Dendritic cell treated with granulocyte-macrophage colony-stimulating factor and Interleukin-4, amounts not matched to agents 40 ng/mL and 50 ng/mL, for 4 days (primary cell): ENCODE data around the gene CFAP74.

Experiments
- H3K27ac Mint-ChIP-seq: one replicate; pipeline ENCODE4 v1.8.0; 2022; ENCODE audit warnings: mild to moderate bottlenecking, mixed read lengths
- H3K27me3 Mint-ChIP-seq: one replicate; pipeline ENCODE4 v1.8.0; 2022; ENCODE audit warnings: mild to moderate bottlenecking, mixed read lengths
- H3K36me3 Mint-ChIP-seq: one replicate; pipeline ENCODE4 v1.8.0; 2022; ENCODE audit warnings: low read depth, mixed read lengths
- H3K4me1 Mint-ChIP-seq: one replicate; pipeline ENCODE4 v1.8.0; 2022; ENCODE audit warnings: low read depth, mixed read lengths
- H3K4me3 Mint-ChIP-seq: one replicate; pipeline ENCODE4 v1.8.0; 2022; ENCODE audit warnings: mild to moderate bottlenecking, moderate library complexity, mixed read lengths
- H3K9me3 Mint-ChIP-seq: one replicate; pipeline ENCODE4 v1.8.0; 2022; ENCODE audit warnings: mixed read lengths
- intact Hi-C: fragments of 100-400 bp; cut with micrococcal nuclease; formaldehyde crosslinking; loops from one replicate; pipeline ENCODE4 v1.15.0; 2022

CFAP74 gene

DNA sequence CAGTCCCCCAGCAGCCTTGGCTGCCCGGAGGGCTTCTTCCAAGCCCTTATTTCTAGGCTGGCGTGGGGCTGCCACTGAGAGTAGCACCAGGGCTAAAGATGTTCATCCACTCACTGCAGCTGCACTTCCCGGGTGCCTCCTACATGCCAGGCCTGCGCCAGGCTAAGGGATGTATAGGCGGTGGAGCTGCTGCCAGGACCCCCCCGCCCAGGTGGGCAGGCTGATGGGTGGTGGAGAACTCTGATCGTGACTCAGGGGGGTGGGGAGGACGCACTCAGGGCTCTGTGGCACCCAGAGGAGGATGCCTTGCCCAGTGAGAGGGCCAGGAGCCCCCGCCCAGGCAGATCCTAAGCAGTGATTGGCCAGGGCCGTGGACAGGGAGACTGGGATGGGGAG is 34.1 kb downstream of the CFAP74 start:
- Mint-ChIP-seq H3K9me3 (no peaks in the 10 kb centered on the region), H3K36me3 (no peaks in the 10 kb centered on the region), H3K4me3 (no peak overlapping the region), H3K27me3 (peaks cover 39% of the 10 kb centered on the region), H3K4me1 (peaks cover 26% of the 10 kb centered on the region), H3K27ac (no peak overlapping the region)
- intact Hi-C loops, result loop anchor here (10.0 kb wide), 1 partner anchor 45 kb away; the partner anchor contains the start of gene GABRD

DNA sequence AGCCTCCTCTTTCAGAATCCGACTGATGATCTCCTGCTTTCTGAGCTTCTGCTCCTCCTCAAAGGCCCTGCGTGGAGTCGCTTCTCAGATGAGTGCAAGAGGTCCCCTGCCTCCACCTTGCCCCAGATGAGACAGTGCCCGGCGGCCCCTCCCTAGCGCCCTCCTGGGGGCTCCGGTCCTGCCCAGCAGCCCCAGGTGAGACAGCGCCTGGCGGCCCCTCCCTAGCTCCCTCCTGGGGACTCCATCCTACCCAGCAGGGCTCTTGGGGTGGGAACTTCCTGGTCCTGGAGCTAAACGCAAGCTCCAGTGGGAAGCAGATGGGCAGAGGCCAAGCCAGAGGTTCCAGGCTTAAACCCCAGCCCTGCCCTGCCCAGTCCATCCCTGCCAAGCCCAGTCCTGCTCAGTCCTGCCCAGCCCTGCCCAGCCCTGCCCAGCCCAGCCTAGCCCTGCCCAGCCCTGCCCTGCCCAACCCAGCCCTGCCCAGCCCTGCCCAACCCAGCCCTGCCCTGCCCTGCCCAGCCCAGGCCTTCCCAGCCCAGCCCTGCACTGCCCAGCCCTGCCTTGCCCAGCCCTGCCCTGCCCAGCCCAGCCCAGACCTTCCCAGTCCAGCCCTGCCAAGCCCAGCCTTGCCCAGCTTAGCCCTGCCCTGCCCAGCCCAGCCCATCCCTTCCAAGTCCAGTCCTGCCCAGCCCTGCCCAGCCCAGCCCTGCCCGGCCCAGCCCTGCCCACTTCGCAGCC is 34.6 kb downstream of the CFAP74 start:
- Mint-ChIP-seq H3K9me3 (no peaks in the 10 kb centered on the region), H3K4me1 (peaks cover 26% of the 10 kb centered on the region), H3K36me3 (no peaks in the 10 kb centered on the region), H3K4me3 (no peak overlapping the region), H3K27me3 (peaks cover 36% of the 10 kb centered on the region), H3K27ac (no peak overlapping the region)
- intact Hi-C loops, result loop anchor here (10.0 kb wide), 1 partner anchor 46 kb away; the partner anchor contains the start of gene GABRD

DNA sequence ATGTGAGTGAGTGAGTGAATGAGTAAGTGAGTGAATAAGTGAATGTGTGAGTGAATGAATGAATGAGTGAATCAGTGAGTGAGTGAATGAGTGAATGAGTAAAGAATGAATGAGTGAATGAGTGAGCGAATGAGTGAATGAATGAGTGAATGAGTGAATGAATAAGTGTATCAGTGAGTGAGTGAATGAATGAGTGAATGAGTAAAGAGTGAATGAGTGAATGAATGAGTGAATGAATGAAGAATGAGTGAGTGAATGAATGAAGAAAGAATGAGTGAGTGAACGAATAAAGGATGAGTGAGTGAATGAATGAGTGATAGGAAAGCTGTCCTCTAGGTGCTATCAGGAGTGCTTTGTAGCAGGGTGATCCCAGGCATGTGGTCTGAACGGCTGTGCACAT is 35.7 kb downstream of the CFAP74 start:
- no peaks in the 10 kb centered on the region for H3K36me3 Mint-ChIP-seq
- no peak overlapping the region for H3K27ac Mint-ChIP-seq

DNA sequence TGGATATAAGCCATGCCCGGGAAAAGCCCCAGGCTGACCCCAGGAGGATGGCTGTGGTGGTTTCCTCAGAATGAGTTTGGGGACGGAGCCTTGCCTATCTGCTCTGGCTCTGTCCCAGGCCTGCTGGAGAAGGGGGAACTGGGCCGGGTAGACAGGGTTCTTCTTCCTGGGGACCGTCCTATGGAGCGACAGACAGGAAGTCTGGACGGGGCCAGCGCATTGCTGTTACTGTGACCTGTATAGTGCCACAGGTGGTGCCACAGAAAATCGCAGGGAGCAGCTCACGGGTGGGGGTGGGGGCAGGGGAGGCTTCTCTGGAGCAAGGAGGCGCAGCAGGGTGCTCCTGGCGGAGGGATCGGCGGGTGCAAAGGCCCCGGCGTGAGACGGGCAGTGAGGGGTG is 36.4 kb downstream of the CFAP74 start:
- H3K4me3 Mint-ChIP-seq, result no peak overlapping the region
- H3K4me1 Mint-ChIP-seq, result peaks cover 26% of the 10 kb centered on the region
- no peaks in the 10 kb centered on the region for H3K9me3 Mint-ChIP-seq
- no peak overlapping the region for H3K27ac Mint-ChIP-seq
- intact Hi-C loops, result loop anchor here (10.0 kb wide), 1 partner anchor 48 kb away; the partner anchor contains the start of gene GABRD
- no peaks in the 10 kb centered on the region for H3K36me3 Mint-ChIP-seq
- H3K27me3 Mint-ChIP-seq, result peaks cover 35% of the 10 kb centered on the region

More for the DNA sequence above, 35.7 kb downstream of the CFAP74 start:
- Mint-ChIP-seq H3K9me3 (no peaks in the 10 kb centered on the region), H3K27me3 (peaks cover 31% of the 10 kb centered on the region), H3K4me3 (no peak overlapping the region), H3K4me1 (peaks cover 26% of the 10 kb centered on the region)
- intact Hi-C loops, result loop anchor here (10.0 kb wide), 1 partner anchor 47 kb away; the partner anchor contains the start of gene GABRD

DNA sequence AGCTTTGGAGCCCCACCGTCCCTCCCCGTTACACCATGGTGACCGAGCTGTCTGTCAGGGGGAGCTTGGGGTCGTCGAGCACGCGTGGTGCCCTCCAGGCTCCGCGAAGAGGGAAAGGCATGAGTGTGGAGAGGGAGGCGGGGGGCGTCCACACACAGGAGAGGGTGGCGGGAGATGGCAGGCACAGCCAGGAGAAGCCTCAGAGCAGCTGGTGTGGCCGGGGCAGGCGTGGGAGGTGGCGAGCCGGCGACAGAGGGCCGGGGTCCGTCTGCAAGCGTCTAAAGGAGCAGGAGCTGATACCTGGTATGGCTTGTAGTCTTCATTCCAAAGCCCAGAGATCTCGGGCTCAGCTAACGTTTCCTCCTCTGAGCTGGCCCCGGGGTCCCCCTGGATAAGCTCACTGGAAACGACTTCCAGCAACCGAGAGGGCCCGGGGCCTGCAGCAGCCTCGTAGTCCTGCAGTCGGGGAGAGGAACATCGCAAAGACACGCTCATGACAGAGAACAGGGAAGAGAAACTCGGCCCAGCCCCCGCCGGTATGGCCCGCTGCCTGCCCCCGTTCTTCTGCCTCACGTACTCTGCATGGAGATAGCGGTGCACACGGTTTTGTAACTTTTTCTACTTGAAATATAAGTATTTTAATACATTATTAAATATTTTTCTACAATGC is 37.4 kb downstream of the CFAP74 start:
- Mint-ChIP-seq H3K4me3 (no peak overlapping the region), H3K27me3 (peaks cover 43% of the 10 kb centered on the region), H3K9me3 (no peaks in the 10 kb centered on the region), H3K4me1 (peaks cover 26% of the 10 kb centered on the region), H3K36me3 (no peaks in the 10 kb centered on the region), H3K27ac (peak overlapping the region; percentile 72)
- intact Hi-C loops, result loop anchor here (10.0 kb wide), 1 partner anchor 49 kb away; the partner anchor contains the start of gene GABRD

DNA sequence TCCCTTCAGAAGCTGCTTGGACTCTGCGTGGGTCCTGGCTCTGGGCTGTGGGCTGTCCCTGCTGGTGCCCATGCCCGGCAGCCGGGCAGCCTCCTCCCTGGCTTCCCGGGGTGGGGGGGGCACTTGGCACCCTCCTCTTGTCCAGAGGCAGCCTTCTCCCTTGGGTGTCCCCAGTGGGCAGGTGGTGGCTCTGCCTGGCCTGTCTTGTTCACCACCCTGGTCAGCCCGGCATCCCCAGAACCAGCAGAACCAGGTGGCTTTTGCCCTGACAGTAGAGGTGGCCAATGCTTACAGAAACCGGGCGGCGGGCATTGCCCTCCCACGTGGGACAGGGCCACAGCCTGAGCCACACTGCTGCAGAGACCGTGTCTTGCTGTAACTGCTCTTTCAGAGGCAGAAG is 38.0 kb downstream of the CFAP74 start:
- Mint-ChIP-seq H3K27ac (peak overlapping the region; percentile 72), H3K27me3 (peaks cover 49% of the 10 kb centered on the region), H3K4me1 (peaks cover 30% of the 10 kb centered on the region), H3K9me3 (no peaks in the 10 kb centered on the region), H3K36me3 (no peaks in the 10 kb centered on the region), H3K4me3 (no peak overlapping the region)
- intact Hi-C loops, result loop anchor here (10.0 kb wide), 1 partner anchor 49 kb away; the partner anchor contains the start of gene GABRD

DNA sequence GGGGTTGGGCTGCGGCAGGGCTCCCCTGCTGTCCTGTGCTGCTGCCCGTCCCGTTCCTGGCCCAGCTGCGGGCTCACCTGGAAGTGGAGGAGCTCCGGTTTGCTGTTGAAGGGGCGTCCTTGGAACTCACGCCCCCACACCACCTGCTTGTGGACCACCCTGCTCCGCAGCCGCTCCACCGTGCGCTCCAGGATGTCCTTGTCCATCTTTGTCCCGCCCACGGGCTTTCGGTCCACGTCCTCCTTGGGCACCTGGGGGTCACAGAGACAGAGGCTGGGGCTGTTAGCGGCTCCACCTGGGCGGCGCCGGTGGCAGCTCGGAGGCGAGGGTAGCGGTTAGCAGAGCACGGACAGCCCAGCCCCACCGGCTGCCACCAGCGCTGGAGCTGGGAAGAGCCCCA is 38.8 kb downstream of the CFAP74 start:
- H3K27me3 Mint-ChIP-seq, result peaks cover 54% of the 10 kb centered on the region
- no peaks in the 10 kb centered on the region for H3K9me3 Mint-ChIP-seq
- intact Hi-C loops, result loop anchor here (10.0 kb wide), 1 partner anchor 50 kb away; the partner anchor contains the start of gene GABRD
- no peak overlapping the region for H3K27ac Mint-ChIP-seq
- H3K36me3 Mint-ChIP-seq, result no peaks in the 10 kb centered on the region
- no peak overlapping the region for H3K4me3 Mint-ChIP-seq
- peaks cover 30% of the 10 kb centered on the region for H3K4me1 Mint-ChIP-seq

DNA sequence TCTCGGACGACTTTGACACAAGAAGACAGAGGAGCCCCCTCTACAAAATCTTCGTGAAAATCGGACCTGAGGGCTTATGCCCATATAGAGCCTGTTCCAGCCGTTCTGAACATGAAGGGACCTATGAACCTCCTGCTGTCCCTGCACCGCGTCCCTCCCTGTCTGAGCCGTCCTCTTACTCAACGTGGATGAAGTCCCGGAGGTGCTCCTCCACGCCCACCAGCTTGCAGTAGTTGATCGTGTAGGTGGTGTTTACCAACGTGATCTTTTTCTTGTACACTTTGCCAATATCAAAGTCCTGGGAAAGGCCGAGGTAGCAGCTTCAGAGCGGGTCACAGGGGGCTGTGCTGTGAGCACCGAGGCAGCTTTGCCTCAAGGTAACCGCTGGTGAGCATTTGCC is 40.0 kb downstream of the CFAP74 start:
- Mint-ChIP-seq H3K9me3 (no peaks in the 10 kb centered on the region), H3K36me3 (no peaks in the 10 kb centered on the region), H3K27me3 (peaks cover 57% of the 10 kb centered on the region), H3K4me1 (peaks cover 26% of the 10 kb centered on the region), H3K4me3 (no peak overlapping the region), H3K27ac (no peak overlapping the region)
- intact Hi-C loops, result loop anchor here (10.0 kb wide), 1 partner anchor 51 kb away; the partner anchor contains the start of gene GABRD

DNA sequence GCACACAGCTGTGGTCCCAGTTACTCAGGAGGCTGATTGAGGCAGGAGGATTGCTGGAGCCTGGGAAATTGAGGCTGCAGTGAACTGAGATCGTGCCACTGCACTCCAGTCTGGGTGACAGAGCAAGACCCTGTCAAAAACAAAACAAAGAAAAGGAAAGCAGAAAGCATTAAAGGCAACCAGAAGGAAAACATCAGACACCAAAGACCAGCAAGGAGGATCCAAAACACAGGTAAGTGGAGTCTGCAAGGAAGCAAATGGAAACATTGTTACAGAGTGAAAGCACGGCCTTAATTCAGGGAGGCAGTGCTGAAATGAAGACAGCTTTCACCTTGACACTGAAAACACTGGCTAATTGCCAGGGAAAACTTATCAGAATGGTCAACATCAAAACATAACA is 40.8 kb downstream of the CFAP74 start:
- Mint-ChIP-seq H3K4me1 (peaks cover 20% of the 10 kb centered on the region), H3K9me3 (no peaks in the 10 kb centered on the region), H3K36me3 (no peaks in the 10 kb centered on the region), H3K27ac (no peak overlapping the region), H3K27me3 (peaks cover 54% of the 10 kb centered on the region), H3K4me3 (no peak overlapping the region)
- intact Hi-C loops, result loop anchor here (10.0 kb wide), 1 partner anchor 52 kb away; the partner anchor contains the start of gene GABRD

DNA sequence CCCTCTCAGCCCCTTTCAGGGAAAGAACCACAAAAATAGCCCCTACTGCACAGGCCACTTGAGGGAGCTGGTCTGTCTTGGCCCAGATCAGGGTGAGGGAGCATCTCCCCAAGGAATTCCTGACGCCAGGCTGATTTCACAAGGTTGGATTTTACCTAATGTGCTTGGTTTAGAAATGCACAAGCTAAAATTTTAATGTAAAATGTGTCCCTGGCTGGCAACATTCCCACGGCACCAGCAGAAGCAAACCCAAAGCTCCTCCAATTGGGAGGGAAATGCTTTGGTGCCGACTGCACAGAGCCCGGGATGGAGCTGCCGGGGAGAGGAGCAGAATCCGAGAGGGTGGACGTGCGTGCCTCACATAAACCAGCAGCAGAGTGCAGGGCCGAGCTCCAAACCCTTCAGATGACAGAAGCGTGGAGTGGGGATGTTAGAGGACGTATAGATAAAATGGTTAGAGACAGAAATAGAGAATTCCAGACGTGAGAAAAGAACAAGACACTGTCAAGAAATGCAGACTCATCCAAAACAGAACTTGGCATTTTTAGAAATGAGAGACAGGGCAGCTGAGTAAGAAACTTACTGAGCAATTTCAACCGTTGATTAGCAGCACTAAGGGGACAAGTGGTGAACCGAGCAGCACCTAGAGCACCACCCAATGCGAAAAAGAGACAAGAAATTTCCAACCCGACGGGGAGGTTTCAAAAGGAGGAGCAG is 42.9 kb downstream of the CFAP74 start:
- intact Hi-C loops, result loop anchor here (2.0 to 10.0 kb wide), 2 partner anchors 54 to 86 kb away; partner anchors contain the start of gene GABRD
- H3K27me3 Mint-ChIP-seq, result peaks cover 43% of the 10 kb centered on the region
- H3K9me3 Mint-ChIP-seq, result no peaks in the 10 kb centered on the region
- H3K36me3 Mint-ChIP-seq, result no peaks in the 10 kb centered on the region
- peaks cover 4% of the 10 kb centered on the region for H3K4me1 Mint-ChIP-seq
- no peak overlapping the region for H3K4me3 Mint-ChIP-seq
- no peak overlapping the region for H3K27ac Mint-ChIP-seq

DNA sequence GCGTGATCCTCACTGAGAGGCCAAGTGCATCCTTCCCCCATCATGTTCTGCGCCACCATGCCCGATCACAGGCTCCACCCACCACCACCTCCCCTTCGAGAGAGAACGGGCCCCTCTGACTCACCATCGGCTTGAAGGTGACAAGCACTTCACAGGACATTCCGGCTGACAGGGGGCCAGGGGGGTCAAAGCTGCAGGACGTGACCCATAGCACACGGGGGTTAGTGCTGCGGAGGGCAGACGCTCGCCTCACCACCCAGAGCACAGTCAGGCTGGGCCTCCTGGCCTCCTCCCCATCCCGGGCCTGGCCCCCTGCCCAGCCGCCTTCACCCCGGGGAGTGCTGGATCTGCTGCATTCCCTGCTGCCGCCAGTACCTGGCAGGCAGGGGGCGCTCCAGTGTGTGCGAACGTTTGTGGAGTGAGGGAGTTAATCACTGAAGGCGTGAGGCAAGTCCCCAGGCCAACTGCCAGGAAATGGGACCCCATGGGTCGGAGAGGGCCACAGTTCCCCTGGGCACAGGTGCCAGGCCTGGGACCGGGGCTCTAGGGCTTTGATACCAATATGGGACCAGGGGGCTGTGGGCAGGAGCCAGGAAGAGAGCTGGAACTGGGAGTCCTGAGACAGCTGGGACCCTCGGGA is 43.6 kb downstream of the CFAP74 start:
- Mint-ChIP-seq H3K4me3 (no peak overlapping the region), H3K9me3 (peaks cover 4% of the 10 kb centered on the region), H3K36me3 (no peaks in the 10 kb centered on the region), H3K4me1 (peaks cover 4% of the 10 kb centered on the region), H3K27me3 (peaks cover 42% of the 10 kb centered on the region), H3K27ac (no peak overlapping the region)
- intact Hi-C loops, result loop anchor here (2.0 to 10.0 kb wide), 2 partner anchors 55 to 87 kb away; partner anchors contain the start of gene GABRD

DNA sequence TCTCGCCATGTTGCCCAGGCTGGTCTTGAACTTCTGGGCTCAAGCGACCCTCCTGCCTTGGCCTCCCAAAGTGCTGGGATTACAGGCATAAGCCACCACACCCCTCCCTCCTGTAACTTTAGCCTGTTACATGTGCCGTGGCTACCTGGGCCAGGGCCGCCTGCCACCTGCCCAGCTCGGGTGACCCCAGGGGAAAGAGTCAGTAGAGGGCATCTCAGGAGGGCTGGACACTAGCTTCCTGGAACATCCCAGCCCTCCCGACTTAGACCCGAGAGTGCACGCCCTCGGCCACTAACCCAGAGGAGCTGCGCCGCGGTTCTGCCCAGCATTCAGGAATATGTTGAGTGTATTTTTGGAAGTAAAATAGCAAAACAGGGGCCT is 44.1 kb downstream of the CFAP74 start:
- Mint-ChIP-seq H3K9me3 (peaks cover 8% of the 10 kb centered on the region), H3K27me3 (peaks cover 39% of the 10 kb centered on the region), H3K4me1 (peaks cover 4% of the 10 kb centered on the region), H3K36me3 (no peaks in the 10 kb centered on the region), H3K27ac (no peak overlapping the region), H3K4me3 (no peak overlapping the region)
- intact Hi-C loops, result no loop called here

DNA sequence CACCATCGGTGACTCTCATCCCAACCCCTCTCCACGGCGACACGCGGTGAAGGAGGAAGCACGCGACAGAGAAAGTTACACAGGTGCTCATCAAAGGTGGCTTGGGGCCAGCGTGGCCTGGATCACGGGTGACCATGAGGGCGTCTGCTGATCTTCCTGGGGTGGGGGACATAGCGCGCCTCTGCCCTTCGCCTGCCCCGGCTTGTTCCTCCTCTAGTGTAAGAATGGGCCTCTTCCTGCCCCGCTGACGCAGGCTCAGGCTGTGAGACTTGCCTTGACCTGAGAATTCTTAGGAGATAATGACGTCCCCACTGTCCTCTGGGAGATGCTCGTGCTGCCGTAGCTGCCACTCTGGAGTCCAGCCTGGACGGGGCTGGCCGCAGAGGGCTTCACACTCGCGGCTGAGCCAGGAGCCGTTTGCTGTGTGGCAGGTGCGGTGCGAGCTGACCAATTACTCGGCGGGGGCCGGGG is 45.5 kb downstream of the CFAP74 start:
- no peak overlapping the region for H3K4me3 Mint-ChIP-seq
- peaks cover 39% of the 10 kb centered on the region for H3K27me3 Mint-ChIP-seq
- H3K36me3 Mint-ChIP-seq, result no peaks in the 10 kb centered on the region
- intact Hi-C loops, result no loop called here
- H3K4me1 Mint-ChIP-seq, result peaks cover 4% of the 10 kb centered on the region
- no peak overlapping the region for H3K27ac Mint-ChIP-seq
- H3K9me3 Mint-ChIP-seq, result peaks cover 8% of the 10 kb centered on the region
